Activated CD8-positive, alpha-beta T cell treated with anti-CD3 and anti-CD28 coated beads for 36 hours (primary cell): ENCODE results near the gene VSTM2B. TPM values are rescaled to one million over a fixed set of nuclear protein-coding genes. Genes with fewer than 3 reads are reported as not detected.

Source experiments
- ATAC-seq: fragments of 200-7000 bp; cut with Tn5 transposase; one replicate; pipeline ENCODE4 v1.10.0; 2021; ENCODE audit warnings: mild to moderate bottlenecking, moderate library complexity
- CTCF ChIA-PET: fragments of 350-600 bp; sonication (Branson Sonifier 250); formaldehyde crosslinking; loops from one replicate; lab custom pipeline; 2021; ENCODE audit warnings: antibody characterized with exemption; lab: Charles Lee
- POLR2A ChIA-PET: fragments of 350-600 bp; sonication (Branson Sonifier 250); formaldehyde crosslinking; loops from one replicate; lab custom pipeline; 2021; ENCODE audit warnings: antibody characterized with exemption; lab: Charles Lee
- DNase-seq: peaks from one replicate; pipeline ENCODE4 v3.0.0-alpha.2; 2020
- H3K27ac Mint-ChIP-seq: one replicate; pipeline ENCODE4 v1.8.0; 2021; ENCODE audit warnings: mild to moderate bottlenecking, mixed read lengths
- H3K27me3 Mint-ChIP-seq: one replicate; pipeline ENCODE4 v1.8.0; 2021; ENCODE audit warnings: mixed read lengths
- H3K36me3 Mint-ChIP-seq: one replicate; pipeline ENCODE4 v1.8.0; 2021; ENCODE audit warnings: low read depth, mixed read lengths
- H3K4me1 Mint-ChIP-seq: one replicate; pipeline ENCODE4 v1.8.0; 2021; ENCODE audit warnings: low read depth, mixed read lengths
- H3K4me3 Mint-ChIP-seq: one replicate; pipeline ENCODE4 v1.8.0; 2021; ENCODE audit warnings: mild to moderate bottlenecking, moderate library complexity, mixed read lengths
- H3K9me3 Mint-ChIP-seq: one replicate; pipeline ENCODE4 v1.8.0; 2021; ENCODE audit warnings: mixed read lengths
- CTCF ChIP-seq: fragments of 200-600 bp; IDR thresholded peaks from one replicate; pipeline ENCODE4 v1.8.0; 2022; ENCODE audit warnings: antibody characterized with exemption, mild to moderate bottlenecking
- intact Hi-C: fragments of 100-400 bp; cut with micrococcal nuclease; formaldehyde crosslinking; loops from one replicate; pipeline ENCODE4 v1.10.0; 2022
- total RNA-seq, 2 experiments: library from RNA; stranded (reverse); gene quantifications; one replicate each; pipeline ENCODE4 v1.2.3, GENCODE V29; 2021

Gene VSTM2B
- total RNA-seq, 2 experiments from 2014 or later: not detected

GRCh38 chr19:29596885-29597525 is 71.2 kb downstream of the VSTM2B start:
- no peak overlapping the region for H3K27ac Mint-ChIP-seq
- H3K27me3 Mint-ChIP-seq: peaks cover 14% of the 10 kb centered on the region
- TF ChIP-seq CTCF: peak; percentile 48
- intact Hi-C loops: no loop called here
- CTCF ChIA-PET: interaction anchor here (2.0 kb wide), 1 partner anchor 14 kb away, joined by 11 read pairs; no protein-coding TSS in a partner anchor
- POLR2A ChIA-PET: interaction anchor here (1.4 to 1.9 kb wide), 2 partner anchors 9 kb away, joined by 6 to 8 read pairs; partner anchors contain the start of gene POP4
- no peaks in the 10 kb centered on the region for H3K4me1 Mint-ChIP-seq
- H3K9me3 Mint-ChIP-seq: no peaks in the 10 kb centered on the region
- H3K36me3 Mint-ChIP-seq: no peaks in the 10 kb centered on the region
- DNase-seq (no peak), ATAC-seq (no peak)
- H3K4me3 Mint-ChIP-seq: no peak overlapping the region

- ChIA-PET POLR2A (interaction anchor here (1.4 kb wide), 1 partner anchor 10 kb away, joined by 6 read pairs; no protein-coding TSS in a partner anchor), CTCF (interaction anchor here (1.2 kb wide), 1 partner anchor 12 kb away, joined by 4 read pairs; no protein-coding TSS in a partner anchor)
- H3K4me1 Mint-ChIP-seq: no peaks in the 10 kb centered on the region
- no peak overlapping the region for H3K27ac Mint-ChIP-seq
- H3K4me3 Mint-ChIP-seq: no peak overlapping the region
- no peaks in the 10 kb centered on the region for H3K36me3 Mint-ChIP-seq
- no peak for TF ChIP-seq CTCF
- ATAC-seq: no peak
- DNase-seq: no peak
- no peaks in the 10 kb centered on the region for H3K9me3 Mint-ChIP-seq
- H3K27me3 Mint-ChIP-seq: peaks cover 6% of the 10 kb centered on the region
- intact Hi-C loops: no loop called here
Measured at GRCh38 chr19:29598036-29598435, 72.2 kb downstream of the VSTM2B start.

GRCh38 chr19:29598496-29598895 is 72.7 kb downstream of the VSTM2B start:
- DNase-seq (no peak), ATAC-seq (no peak)
- no peak overlapping the region for H3K4me3 Mint-ChIP-seq
- no peak overlapping the region for H3K27ac Mint-ChIP-seq
- no peak for TF ChIP-seq CTCF
- no peaks in the 10 kb centered on the region for H3K36me3 Mint-ChIP-seq
- peaks cover 6% of the 10 kb centered on the region for H3K27me3 Mint-ChIP-seq
- intact Hi-C loops: no loop called here
- ChIA-PET POLR2A (interaction anchor here (1.4 kb wide), 1 partner anchor 11 kb away, joined by 6 read pairs; no protein-coding TSS in a partner anchor), CTCF (interaction anchor here (1.2 kb wide), 1 partner anchor 11 kb away, joined by 4 read pairs; no protein-coding TSS in a partner anchor)
- no peaks in the 10 kb centered on the region for H3K9me3 Mint-ChIP-seq
- H3K4me1 Mint-ChIP-seq: no peaks in the 10 kb centered on the region

- intact Hi-C loops: no loop called here
- H3K36me3 Mint-ChIP-seq: peaks cover 3% of the 10 kb centered on the region
- H3K4me1 Mint-ChIP-seq: peaks cover 13% of the 10 kb centered on the region
- CTCF ChIA-PET: no interaction called here
- H3K27ac Mint-ChIP-seq: no peak overlapping the region
- no peaks in the 10 kb centered on the region for H3K27me3 Mint-ChIP-seq
- ATAC-seq (no peak), DNase-seq (no peak)
- TF ChIP-seq CTCF: no peak
- POLR2A ChIA-PET: no interaction called here
- H3K9me3 Mint-ChIP-seq: no peaks in the 10 kb centered on the region
- H3K4me3 Mint-ChIP-seq: no peak overlapping the region
Measured at GRCh38 chr19:29603308-29603707, 77.5 kb downstream of the VSTM2B start.
